Islet of Langerhans (tissue), 1 donor: ENCODE results near the gene MEI4.
"Not testable (repeated sequence)": the region's sequence is repeated elsewhere in the genome, so short reads cannot be mapped to it uniquely, and the experiment has no call there.

Experiments
- FAIRE-seq: peaks from one replicate; lab custom pipeline; 2011; peaks lifted over from hg19 to GRCh38; lab: Jason Lieb, UNC

MEI4 gene, protein sequence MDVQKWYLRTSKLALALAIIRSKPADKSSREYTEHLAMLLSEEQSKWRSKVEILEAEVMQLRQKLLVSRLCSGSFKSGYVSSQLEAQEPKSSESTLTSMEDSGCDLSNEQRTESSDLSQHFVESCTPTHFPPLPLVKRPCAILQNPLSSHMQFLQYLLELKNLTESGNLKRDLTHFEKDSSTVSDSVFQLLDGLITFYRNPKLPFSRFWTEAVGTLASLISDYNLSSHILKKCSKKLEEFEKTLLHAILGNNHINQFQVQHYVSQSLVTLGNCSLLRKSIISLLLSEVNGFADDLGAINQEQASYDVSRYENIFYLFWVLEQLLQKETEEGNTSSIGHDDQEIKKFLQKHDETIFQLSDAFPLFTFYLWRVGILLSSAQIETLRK

DNA sequence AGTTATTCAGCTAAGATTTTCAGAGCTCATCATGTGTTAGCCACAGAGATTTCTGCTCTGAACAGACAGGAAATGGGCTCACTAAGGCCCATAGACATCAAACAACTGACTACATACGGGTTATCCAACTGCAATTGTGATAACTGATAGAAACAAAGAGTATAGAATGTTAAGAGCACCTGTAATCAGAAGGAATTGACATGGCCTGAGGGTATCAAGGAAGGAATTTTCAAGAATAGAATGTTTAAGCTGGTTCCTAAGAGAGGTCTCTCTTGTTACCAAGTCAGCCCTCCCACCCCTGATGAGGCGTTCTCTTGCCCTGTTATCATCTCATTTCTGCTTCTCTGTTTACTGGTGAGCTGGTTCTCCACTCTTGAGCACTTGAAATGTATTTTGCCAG lies at the start of gene MEI4:
Gene MEI4, plus strand, starts transcription at position 301 of the 400 bp plus-strand sequence. CDS start 37,633 bp downstream, outside the sequence.
- FAIRE-seq, result no peak

DNA sequence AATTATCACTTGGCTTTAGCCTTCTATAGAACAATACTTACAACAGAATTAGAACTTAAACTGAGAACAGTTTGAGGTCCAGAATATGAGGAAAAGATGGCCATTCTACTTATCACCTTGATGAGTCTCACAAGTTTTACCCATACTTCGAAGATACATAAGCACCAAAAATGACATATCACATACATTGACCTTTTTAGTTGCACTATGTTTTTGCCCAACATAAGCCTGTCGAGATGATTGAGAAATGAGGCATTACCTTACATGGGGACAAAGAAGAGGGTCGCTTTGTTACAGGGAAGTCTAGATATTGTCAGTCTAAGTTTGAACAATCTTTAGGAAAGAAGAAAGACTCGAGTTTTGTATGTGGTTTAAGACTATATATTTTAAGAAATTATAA lies 48.4 kb upstream of the MEI4 start:
- no peak for FAIRE-seq

DNA sequence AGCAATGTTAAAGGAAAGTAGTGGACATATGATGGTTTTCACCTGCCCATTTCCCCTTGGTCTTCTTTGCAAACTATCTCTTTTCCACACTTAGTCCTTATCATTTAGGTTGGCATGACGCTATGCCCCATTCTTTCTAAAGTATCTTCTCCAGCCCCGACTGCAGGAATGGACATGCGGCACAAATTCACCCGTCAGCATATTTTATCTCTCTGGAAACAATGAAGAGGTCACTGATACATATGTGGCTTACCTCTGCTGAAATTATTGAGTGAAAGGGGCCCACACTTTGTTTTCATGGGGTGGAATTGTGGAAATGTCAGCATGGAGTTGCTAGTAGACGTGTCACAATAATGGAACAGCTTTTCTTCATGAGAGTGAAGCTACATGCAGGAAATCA lies 45.8 kb upstream of the MEI4 start:
- FAIRE-seq, result no peak

DNA sequence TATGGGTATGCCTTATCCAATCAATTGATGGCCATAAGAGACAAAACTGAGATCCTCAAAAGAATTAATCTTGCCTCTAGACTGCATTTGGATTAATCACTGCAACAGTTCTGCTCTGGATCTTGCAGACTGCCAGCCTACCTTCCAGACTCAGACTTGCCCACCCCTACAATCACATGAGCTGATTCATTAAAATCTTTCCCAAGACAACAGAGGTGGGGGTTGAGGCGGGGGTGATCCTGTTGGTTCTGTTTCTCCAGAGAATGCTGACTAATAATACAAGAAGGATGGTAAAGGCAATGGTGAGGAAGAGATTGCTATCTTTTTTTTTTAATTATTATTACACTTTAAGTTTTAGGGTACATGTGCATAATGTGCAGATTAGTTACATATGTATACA lies 43.7 kb upstream of the MEI4 start:
- no peak for FAIRE-seq

DNA sequence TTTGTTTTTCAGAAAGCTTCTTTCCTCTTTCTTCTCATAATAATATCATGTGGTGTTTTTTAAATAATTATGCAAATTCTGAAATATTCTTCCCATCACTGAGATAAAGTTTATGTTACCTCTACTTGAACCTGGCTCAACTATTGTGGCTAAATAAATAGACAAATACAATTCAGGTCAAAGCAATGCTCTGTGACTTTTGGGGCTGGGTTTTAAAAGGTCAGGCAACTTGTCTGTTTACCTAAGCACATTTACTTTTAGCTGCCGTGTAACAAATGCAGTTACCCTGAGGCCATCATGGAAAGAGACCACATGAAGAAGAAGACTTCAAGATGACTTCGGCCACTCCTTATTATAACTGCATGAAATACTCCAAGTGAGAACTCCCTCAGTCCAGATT lies 33.7 kb upstream of the MEI4 start:
- no peak for FAIRE-seq

DNA sequence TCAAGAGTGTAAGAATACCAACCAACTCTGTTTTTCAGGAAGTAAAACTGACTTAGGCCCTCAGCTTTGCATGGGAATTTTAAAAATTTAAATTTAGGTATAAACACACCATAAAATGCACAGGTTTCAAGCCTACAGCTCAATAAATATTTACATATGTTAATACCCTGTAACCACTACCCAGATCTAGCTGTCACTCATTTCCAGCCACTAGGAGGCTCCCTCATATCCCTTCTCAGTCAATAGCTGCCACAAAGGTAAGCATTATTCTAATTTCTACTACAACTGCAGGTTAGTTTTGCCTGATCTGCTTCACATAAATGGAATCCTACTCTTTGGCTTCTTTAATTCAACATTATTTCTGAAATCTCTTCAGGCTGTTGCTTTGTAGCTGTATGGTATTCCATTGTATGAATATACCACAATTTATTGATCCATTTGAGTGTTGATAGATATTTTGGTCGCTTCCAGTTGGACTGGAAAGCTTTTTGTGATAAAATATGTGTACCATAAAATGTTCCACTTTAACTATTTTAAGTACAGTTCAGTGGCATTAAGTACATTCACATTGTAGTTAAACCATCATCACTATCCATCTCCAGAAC lies 32.5 kb upstream of the MEI4 start:
- peak; percentile 13 for FAIRE-seq

DNA sequence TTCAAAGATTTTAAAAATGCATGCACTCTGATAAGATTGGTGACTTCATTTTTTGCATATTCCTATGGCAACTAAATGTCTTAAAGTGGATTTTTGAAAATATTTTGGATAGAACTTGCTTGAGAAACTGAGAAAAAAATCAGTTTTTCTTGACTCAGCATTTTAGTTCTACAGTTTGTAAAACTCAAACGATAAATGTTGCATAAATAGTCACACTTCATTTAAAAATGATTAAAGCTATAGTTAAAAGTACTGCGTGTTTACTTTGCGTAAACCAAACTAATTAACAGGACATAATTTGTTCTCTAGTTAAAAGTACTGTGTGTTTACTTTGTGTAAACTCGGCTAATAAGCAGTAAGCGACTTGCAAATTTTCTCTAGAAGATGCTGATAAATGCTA lies 28.3 kb upstream of the MEI4 start:
- no peak for FAIRE-seq

DNA sequence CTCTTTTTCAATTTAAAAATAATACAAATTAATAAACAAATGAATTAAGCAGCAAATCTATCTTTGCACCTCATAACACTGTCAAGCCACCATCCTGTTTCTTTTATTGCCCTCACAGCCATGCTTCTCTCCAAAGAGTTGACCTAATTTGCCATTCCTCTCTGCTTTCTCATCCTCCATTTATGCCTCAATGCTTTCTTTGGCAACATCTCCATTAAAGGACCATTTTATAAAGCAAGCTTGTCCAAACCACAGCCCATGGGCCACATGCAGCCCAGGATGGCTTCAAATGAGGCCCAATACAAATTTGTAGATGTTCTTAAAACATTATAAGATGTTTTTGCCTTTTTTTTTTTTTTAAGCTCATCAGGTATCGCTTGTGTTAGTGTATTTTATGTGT lies 26.4 kb upstream of the MEI4 start:
- FAIRE-seq, result no peak

DNA sequence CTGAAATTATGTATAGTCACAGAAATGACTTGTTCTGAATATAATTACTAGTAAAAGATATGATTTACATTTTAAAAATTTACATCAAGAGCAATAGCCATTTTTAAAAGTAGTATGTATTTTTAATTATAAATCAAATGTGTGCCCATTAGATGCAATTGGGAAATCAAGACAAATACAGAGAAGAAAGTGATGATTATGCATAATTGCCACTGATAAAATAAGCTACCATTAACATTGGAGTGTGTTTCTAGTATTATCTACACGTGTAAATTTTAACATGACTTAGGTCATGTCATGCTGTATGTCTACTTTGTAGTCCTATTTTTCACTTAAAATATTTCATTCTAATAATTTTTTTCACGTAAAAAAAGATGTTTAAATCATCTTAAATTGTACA lies 22.8 kb upstream of the MEI4 start:
- no peak for FAIRE-seq

DNA sequence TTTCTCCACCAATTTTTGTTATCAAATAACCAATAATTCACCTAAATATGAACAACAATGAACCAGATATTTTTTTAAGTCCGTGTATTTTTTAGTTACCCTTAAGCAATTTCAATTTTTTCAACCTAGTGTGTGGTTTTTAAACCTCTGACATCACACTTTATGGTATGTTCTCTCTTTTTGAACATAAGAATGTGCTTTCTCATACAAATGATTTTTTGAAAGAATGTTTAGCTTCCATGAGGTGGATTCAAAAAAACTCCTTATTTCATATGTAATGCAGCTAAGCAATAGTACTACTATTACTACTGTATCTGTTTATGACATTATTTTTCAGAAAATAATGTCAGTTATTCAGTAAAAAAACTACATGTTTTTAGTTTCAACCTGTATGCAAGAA lies 19.4 kb upstream of the MEI4 start:
- no peak for FAIRE-seq

DNA sequence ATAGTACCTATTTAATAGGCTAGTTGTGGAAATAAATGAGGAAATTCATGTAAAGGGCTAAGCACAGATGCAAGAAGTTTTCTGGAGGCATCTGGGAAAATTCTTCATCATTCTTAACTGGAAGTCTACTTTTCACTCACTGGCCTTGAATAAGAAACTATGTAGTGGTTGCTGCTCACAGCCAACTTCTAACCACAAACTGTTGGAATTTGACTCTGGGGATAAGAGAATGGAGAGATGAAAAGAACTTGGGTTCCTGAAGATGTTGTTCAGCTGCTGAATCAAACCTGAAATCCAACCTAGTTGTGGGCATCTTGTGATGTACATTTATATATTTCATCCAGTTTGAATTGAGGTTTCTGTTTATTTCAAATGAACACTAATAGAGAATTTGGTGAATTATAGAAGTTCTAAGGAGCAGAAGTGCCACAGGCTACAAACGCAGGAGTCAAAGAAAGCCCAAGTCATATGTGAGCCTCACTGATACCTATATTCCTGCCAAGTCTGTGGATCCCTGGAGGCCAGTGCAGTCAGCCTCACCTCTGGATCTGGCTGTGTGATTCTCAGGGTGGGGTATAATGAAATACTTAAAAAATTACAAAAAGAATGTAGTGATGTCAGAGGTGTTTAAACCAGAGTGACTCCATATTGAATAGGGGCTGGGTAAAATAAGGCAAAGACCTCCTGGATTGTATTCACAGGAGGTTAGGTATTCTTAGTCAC lies 18.7 kb upstream of the MEI4 start:
- no peak for FAIRE-seq

DNA sequence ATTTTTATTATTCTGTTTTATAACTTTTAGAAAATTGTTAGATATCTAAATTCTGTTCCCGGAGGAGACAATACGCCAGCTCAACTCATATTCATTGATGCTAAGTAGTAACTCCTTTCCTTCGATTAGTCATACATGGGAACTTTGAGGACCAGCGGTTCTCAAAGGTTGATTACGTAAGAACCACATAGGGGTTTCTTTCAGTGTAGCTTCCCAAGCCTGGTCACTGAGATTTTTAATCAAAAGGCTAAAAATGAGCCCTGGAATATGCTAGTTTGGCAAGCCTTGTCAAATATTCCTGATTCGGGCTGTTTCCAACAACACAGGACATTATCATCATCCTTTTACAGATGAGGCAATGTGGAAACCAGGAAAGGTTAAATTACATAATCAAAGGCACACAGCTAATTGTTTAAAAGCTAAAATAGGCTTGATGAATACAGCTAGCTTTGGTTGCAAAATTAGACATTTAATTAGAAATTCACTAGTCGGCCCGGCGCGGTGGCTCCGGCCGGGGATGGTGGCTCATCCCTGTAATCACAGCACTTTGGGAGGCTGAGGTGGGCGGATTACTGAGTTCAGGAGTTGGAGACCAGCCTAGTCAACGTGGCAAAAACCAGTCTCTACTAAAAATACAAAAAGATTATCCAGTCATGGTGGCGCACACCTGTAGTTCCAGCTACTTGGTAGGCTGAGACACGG lies 14.6 kb upstream of the MEI4 start:
- no peak for FAIRE-seq

DNA sequence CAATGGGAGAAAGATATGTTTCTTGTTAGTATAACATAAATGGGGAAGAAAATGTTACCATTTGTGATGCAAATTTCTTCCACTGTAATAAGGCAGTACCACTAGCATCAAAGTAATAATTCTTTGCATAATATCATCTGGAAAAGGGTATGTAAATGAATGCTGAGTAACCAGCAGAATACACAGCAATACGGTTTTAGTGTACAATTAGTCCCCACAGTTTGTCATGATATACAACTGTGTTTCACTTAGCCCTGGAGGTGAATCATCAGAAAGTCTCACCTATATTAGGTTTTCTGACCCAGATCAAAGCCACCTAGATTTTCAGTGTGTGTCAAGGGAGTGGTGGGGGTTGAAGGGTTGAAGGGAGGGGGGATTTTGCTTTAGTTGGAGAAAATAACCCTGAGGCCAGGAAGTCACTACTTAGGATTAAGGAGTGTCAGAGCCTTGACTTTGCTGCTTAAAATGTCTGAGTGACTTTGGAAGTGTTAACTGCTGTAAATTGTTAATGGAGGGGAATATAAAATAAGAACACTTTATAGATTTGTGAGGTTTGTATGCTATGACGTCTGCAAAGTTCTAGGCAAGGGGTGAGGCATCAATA lies 8.6 kb upstream of the MEI4 start:
- FAIRE-seq, result no peak

DNA sequence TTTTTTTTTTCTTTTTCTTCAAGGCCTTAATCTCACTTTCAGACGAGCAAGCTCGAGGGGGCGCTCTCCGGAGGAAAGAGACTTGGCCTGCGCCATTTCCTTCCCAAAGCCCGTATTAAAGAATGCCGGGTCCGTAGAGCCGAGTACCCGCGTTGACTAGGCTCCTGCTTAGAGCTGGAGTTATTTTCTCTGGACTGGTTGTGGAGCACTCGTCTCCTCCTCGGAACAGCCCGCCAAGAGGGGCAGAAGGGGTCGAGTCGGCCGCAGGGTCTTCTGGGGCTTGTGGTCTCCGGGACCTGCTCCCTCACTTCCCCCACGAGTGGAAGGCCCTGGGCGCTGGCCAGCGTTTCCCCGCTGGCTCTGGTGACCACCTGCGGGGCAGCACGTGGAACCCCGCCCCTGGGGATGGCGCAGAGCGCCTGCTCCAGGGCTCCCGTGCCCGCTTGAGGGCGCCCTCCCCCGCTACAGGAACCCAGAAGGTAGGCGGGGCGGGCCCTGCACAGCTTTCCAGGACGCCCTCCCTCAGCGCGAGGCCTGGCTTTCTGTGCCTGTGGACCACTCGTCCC lies 2.7 kb upstream of the MEI4 start:
- no peak for FAIRE-seq

DNA sequence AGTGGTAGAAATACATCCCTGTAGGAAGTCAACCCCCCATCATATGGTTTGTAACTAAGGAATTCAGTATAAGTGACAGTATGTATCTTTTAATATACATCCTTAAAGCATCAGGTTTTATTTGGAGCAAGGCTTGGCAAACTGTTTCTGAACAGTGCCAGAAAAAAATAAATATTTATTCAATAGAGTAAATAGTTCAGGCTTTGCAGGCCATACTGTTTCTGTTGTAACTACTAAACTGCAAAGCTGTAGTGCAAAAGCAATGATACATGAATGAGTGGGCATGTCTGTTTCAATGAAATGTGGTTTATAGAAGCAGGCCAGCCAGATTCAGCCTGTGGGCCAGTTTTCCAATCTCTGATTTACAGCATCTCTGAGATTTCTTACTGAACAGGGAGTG lies 977 bp downstream of the MEI4 start:
- peak; percentile 72 for FAIRE-seq

DNA sequence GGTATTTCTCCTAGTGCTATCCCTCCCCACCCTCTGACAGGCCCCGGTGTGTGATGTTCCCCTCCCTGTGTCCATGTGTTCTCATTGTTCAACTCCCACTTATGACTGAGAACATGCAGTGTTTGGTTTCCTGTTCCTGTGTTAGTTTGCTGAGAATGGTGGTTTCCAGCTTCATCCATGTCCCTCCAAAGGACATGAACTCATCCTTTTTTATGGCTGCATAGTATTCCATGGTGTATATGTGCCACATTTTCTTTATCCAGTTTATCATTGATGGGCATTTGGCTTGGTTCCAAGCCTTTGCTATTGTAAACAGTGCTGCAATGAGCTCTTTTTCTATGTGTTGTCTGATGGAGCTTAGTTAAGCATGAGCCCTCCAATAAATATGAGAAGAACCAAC lies 2.2 kb downstream of the MEI4 start:
- FAIRE-seq, result not testable (repeated sequence)

DNA sequence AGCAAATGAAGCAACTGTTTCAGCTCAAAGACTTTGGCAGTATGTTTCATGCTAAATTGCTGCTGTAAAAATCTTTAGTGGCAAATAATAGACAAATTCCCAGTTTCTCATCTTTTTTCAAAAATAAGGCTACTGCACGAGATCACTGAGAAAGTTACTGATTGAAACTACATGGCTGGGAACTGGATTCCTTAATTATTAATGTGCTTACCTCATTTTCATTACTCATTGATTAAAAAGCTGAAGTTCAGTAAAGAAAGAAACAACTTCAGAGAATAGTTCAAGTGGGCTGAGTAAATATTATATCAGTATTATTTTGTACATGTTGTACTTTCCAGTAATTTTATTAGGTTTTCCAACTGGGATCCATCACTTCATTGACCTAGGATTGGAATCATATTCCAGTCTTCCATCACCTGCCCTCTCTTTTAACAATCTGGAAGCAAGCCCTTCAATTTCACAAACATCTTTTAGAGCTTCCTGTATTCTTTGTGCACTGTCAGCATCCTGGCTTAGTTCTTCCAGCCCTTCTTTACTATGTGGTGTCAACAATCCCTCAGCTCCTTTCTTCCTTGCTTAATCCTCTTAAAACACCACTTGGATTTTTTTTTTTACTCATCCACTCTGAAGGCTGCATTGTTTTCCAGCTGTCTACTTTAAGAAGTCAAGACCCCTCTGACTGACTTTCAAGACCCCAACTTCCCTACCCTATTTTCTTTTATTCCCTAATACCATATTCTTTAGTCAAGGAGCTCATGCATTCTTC lies 4.3 kb downstream of the MEI4 start:
- no peak for FAIRE-seq

DNA sequence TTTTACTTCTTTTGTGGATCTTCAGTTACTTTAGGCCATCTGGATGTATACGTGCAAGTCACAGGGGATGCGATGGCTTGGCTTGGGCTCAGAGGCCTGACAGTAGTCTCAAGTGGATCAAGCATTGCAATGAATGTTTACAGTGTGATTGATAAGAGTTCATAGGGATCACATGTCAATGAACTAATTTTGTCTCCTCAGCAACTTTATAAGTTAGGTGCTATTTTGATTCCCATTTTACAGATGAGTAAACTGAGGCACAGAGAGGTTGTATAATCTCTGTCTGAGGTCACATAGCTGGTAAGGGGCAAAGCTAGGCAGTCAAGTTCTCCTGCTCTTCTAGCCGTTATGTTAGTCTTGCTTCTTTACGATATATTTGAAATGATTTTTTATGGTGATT lies 13.5 kb downstream of the MEI4 start:
- no peak for FAIRE-seq

DNA sequence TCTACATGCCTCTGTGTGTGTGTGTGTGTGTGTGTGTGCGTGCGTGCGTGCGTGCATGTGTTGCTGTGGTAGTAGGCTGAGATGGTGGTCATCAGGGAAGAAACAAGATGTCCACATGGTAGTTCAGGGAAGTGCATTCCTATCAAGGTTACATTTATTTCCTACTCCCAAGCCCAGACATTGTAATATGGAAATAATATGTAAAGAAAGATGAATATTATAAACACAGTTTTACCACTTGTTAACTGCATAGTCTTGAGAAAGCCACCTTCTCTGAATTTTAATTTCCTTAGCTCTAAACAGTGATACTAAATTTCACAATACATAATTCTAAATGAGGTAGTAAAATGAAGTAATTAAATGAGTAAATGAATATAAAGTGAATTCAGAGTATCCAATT lies 14.0 kb downstream of the MEI4 start:
- no peak for FAIRE-seq

DNA sequence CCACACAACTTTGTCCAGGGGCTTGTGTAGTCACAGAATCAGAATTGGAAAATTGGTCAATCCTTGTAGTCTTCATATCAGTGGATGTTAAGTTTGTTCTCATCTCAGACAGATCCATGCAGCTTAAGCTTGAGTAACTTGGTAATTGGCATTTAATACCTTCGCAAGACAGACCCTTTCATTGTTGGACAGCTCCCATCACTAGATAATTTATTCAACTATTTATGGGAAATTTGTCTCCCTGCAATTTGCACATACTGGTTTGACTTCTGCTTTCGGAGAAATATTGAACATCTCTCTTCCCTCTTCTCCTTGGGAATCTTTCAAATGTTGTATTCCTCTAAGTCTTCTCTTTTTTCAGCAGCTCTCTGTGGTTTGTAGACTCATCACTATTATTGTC lies 17.1 kb downstream of the MEI4 start:
- FAIRE-seq, result no peak

DNA sequence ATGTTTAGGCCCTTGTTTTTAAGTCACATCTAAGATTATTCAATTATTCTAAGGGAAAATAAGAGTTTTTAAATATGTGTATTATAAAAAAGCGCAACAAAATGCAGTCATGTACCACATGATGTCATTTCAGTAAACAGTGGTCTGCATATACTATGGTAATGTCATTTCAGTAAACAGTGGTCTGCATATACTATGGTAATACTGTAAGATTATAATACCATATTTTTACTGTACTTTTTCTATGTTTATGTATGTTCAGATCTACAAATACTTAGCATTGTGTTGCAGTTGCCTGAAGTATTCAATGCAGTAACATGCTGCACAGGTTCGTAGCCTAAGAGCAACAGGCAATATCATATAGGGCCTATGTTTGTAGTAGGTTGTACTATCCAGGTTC lies 21.4 kb downstream of the MEI4 start:
- FAIRE-seq, result no peak
